Stromal cell of bone marrow (primary cell): ENCODE results near the gene MCM8.

Experiments used
- DNase-seq: peaks from one replicate; pipeline ENCODE4 v3.0.0-alpha.2; 2012; ENCODE audit warnings: low read depth

MCM8 gene

DNA sequence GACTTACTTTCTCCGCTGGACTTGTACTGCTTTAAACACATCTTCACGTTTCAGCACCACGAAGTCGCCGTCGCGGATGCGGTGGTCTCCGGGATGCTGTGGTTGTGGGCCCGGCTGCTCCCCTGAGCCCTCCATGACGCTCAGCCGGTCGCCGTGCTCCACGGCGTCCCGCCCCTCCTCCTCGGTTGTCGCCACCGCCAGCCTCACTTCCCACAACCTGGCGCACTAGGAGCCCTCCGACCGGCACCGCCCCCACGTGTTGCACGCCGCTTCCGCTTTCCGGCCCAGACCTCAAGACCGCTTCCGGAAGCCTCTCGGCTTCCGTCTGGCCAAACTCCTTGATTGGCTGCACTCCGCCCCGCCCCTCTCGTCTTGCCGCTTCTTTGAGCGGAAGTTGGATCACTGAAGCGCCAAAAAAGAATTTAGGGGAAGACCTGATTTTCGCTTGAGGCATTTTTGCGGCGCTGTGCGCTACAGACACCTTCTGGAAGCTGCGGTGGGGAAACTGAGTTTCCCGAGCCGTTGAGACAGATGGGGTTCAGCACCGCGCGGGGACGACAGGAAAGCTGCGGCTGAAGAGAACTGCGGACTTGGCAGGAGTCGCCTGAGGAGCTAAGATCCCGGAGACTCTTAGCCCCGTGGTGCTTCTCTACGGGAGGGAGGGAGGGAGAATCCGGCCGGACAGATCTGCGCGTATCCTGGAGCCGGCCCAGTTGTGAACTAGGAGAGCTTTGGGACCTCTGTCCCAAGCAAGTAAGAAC, at the start of gene MCM8, which contains the start of gene TRMT6:
TSS of gene MCM8 (plus strand) at position 382 of the 761 bp plus-strand sequence. CDS start 1,364 bp downstream, outside the sequence.
TSS of gene TRMT6 (minus strand) at position 263 of the 761 bp plus-strand sequence. CDS start at position 135, 128 bp downstream.
- DNase-seq, result peak; percentile 93

DNA sequence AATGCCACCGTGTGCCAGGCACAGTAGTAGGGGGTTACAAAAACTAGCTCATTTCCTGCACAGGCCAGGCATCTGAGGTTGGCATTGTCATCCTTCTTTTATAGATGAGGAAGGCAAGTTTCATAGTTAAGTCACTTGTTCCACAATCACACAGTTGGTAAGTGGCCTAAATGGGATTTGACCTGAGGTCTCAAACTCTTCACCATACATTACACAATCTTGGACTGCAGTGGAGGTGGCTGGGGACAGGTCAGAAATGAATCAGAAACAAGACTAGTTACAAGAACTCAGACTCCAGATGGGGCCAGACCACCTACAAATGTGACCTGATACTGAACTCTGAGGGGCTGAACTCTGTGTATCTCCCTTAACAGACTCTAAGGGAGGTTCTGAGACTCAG, 49.5 kb upstream of the MCM8 start:
- DNase-seq, result no peak

DNA sequence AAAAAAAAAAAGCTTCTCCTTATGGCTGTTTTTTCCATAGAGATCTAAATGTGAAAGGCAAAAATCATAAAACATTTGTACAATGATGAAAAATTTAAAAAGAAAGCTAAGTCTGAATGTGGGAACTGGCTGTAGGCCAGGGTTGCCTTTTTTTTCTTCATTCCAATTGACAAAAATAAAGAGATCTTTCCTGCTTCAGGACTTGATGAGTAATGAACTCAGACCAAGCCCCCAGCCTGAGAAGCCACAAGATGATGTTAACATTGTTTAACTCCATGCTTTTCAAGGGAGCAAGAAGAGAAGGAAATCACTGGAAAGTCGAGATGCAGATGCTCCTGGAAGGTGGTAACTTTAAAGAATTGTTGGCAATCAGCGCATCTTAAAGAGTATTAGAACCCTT, 41.5 kb upstream of the MCM8 start:
- no peak for DNase-seq

DNA sequence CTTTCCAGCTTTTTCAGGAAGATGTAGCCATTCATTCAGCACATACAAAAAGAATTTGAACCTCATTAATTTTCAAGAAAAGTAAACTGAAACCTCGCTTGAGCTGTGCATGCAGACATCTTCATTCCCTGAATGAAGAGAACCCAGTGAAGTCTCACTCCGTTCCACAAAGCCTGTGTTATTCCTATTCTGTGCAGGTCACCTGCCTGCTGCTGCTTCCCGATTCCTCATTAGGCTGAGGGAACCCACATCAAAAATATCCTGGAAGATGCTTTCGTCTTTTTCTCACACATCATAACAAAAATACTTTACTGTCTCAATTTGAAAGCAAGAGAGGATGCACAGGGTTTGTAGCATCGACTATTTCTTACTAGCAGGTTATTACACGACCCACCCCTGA, 40.3 kb upstream of the MCM8 start:
- DNase-seq, result no peak

DNA sequence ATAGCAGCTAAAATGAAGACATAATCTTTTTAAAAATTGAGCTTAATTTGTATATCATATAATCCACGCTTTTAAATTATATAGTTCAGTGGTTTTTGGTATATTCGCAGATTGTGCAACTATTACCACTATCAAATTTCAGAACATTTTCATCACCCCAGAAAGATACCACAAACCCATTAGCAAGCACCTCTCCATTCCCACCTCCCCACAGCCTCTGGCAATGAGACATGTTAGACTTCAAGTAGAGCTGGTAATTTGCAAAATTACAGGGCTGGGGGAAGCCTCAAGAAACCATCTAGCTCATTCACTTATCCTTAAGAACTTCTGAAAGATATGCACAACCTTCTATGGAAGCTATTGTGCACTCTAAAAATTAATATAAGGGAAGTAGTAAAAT, 37.3 kb upstream of the MCM8 start:
- DNase-seq, result no peak

DNA sequence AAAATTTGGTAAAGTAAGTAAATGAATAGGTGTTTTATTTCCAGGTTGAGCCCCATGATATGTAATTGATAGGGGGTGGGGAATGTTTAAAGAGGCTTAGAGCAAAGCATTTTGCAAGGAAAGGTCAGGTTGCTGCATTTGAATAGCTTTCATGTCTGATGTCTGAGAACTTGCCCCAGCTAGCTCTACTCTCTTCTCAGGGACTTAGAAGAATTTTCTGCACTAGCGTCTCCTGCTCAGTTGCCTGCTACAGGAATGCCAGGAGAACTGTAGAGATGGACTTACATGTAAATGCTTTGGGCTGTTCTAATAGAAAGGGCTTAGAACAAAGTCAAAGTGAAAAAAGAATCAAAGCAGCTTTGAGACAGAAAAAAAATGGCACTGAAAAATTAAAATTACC, 35.6 kb upstream of the MCM8 start:
- no peak for DNase-seq

DNA sequence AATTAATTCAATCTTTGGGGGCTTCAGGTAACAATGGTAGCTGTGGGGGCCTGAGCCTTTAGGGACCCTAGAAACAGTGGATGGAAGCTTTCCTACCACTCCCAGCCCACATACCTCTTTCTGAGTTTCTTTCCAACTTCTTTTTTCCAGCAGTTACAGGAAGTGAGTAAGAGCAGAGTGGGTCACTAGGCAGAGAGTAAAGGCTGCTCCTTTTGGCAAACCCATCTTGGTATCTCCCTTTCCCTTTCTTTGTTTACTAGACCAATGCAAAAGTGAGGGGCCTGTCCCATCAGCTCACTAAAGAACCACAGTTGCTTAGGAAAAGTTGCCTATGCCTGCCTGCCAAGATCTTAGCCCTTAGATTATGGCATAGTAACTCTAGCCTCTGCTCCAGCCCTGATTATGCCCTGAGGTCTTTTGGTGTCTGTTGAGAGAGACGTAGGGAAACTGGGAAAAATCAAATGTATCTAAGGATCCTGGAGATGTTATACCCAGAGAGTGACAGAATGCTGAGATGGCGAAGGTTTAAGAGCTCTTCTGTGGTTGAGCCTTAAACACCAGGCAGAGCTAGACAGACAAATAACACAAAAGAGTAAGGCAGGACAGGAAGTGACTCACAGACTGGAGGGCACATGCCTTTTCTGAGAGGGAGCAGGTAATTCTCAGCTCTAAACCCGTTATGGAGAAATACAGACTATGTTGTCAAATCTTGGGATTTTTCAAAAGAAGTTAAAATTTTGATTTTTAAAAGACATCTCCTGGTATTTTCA, 31.4 kb upstream of the MCM8 start:
- no peak for DNase-seq

DNA sequence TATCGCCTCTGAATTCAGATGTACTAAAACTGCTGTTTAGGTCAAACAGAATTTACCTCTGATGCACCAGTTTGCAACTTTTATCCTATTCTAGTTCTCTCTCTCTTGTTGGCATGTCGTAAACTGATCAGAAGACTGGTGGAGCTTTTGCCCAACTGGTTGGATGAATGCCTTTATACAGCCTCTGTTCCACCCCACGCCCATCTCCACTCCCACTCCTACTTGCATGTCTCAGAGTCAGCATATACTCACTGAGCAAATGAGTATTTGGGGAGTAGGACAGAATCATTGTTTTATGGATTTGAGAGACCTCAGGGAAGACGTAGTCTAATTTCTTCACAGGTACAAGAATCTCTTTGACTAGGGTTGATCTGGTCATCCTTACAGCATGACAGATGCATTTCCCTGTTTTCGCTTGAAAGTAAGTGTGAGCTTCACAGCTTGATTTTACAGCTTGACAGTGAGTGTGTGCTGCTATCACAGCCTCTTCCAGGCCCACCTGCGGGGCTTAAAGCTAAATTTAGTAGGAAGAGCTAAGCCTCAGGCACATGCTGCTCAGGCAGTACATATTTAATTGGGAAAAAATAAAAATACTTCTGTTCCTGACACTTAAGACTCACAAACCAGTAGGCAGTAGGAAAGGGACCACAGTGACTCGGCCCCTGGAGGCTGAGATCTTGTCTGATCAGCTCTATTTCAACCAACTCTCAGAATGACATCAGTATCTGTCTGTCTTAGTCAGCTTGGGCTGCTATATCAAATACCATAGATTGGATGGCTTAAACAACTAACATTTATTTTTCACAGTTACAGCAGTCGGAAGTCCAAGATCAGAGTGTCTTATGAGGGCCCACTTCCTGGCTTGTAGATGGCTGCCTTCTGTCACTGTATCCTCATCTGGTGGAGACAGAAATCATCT, 30.6 kb upstream of the MCM8 start:
- no peak for DNase-seq

DNA sequence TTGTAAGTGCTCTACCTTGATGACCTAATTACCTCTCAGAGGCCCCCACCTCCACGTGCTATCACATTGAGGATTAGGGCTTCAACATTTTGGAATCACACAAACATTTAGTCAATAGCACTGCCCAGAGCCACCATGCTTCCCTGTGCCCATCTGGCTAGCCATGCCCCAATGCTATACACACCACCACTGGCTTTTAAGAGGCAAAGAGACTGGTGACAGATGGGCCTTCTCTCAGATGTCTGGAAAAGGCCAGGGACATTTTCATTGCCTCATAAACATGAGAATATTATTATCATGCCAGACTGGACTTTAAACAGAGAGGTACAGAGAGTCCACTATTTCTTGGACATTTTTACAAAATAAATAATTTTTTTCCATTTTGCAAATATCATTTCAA, 29.9 kb upstream of the MCM8 start:
- DNase-seq, result no peak

DNA sequence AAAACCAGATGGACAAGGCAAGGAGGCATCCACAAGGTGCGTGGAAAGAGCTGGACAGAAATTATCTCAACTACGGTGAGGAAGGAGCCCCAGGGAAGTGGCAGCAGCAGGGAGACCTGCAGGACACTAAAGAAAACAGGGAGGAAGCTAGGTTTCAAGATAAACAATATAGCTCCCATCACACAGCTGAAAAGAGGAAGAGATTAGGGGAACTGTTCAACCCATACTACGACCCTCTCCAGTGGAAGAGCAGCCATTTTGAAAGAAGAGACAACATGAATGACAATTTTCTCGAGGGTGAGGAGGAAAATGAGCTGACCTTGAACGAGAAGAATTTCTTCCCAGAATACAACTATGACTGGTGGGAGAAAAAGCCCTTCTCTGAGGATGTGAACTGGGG, 27.0 kb upstream of the MCM8 start:
- DNase-seq, result no peak

DNA sequence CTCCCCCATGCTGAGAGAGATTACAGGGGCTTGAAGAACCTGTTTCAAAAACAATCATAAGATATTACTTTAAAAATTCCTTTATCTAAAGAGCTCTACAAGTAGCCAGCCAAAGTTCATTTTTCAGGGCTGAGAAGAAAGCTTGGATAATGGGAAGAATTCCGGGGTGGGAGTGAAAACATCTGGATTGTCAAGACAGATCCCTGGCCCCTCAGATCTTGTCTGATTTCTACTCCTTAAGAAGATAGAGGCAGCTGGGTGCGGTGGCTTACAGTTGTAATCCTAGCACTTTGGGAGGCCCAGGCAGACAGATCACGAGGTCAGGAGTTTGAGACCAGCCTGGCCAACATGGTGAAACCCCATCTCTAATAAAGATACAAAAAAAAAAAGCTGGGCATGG, 24.9 kb upstream of the MCM8 start:
- DNase-seq, result no peak

DNA sequence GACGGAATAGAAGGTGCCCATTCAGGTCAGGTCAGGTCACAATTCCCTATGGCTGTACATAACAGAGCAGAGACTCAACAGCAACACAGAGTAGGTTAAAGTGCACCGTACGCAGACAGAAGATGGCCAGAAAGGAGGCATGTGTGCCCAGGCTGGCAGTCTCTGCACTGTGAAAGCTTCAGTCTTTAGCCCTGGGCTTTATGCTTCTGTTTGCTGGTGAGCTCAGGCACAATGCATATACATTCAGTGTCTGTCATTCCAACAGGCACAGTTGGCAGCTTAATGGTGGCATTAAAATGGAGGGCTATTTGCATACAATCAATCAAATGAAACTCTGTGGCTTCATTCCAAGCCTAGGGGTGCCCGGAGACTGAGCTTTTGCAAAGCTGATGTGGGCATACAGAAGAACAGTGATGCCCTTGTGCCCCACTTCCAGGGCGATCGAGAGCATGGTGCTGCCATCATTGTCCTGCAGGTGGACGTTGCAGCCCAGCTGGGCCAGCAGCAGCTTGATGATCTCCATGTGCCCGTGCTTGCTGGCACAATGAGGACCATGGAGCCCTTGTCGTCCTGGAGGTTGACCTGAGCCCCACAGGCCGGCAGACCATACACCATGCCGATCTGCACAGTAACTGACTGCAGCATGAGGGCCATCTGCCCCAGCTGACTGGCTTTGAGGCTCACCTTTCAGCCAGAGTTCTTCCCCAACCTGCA, 22.5 kb upstream of the MCM8 start:
- no peak for DNase-seq

DNA sequence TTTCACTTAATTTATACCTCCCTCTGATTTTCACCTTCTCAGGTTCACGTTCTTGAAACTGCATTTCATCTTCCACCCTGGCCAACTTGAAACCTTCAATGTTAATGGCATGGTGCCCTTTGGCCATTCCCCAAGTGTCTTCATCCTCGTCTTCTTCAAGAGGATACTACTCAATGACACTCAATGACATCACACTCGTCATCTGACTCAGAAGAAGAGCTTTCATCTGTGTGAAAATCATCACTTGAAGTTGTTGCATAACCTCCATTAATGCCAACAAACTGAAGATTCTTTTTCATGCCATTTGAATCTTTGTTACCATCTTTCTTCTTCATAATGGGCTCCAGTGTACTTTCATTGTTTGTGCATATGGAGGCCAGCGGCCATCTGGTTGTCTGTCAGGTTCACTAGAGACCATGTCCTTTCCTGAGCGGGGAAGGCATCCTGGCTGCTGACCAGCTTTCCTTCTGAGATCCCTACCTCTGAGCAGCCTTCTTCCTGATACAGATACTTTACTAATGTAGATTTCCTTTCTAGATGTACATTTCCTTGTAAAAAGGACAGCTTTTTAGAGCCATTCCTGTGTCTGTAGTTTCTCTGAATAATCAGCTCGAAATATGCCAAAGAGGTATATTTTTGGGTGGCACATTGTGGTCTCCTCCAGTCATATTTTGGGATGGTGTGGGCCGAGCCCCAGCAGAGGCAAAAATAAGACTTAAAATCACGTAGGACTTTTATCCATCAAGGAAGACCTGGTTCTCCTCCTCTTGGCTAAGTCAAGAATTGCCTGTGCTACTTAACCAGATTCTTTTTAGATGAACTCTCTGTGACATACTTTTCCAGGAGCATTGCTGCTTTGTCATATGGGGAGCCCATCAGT, 21.4 kb upstream of the MCM8 start:
- no peak for DNase-seq

DNA sequence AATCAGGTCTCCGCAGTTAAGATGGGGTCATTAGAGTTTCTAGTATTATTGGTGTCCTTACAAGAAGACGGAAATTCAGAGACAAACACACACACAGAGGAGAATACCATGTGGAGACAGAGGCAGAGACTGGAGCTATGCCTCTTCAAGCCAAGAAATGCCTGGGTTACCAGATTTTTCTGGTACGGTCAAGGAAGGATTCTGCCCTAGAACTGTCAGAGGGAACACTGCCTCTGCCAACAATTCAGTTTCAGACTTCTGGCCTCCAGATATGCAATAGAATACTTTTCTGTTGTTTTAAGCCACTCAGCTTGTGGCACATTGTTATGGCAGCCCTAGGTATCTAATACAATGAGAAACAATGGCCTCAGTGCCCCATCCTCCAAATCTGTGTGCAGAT, 19.0 kb upstream of the MCM8 start:
- DNase-seq, result no peak

DNA sequence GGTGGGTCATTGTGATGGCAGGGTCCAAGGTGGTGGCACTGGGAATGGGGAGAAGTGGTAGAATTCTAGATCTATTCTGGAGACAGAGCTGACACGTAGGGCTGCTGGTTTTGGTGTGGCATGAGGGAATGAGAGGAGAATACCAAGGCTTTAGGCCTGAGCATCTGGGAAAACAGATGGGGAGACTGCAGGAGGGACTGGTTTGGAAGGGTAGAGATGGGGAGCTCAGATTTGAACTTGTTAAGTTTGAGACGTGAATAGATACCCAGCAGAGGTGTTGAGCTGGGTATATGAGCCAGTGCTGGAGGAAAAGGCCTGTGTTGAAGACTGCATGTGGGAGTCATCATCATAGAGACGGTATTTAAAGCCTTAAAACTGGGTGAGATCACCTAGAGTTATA, 17.7 kb upstream of the MCM8 start:
- no peak for DNase-seq

DNA sequence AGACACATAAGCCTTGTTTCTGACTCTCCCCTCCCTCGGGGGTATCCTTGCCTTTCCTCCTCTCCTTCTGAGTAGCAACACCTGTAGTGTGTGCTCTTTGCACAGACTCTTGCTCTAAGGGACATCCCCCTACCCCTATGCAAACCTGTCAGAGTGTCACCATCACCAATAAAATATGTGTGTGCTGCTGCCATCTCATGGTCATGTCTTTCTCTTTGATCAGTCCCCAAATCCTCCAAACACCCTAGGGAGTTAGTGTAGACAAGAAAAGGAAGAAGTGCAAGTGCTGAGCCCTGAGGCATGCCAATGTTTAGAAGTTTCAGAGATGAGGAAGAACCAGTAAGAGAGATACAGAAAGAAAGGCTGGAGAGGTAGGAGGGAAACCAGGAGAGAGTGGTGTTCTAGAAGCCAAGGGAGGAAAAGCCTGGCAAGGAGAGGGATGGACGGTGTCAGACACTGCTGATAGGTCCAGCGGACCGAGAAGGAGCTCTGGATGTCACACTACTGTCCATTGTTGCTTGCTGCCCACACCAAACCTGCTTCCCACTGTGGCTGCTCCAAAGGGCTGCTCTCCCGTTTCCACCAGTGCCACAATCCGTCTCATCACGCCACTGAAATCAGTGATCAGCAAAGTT, 16.5 kb upstream of the MCM8 start:
- no peak for DNase-seq

DNA sequence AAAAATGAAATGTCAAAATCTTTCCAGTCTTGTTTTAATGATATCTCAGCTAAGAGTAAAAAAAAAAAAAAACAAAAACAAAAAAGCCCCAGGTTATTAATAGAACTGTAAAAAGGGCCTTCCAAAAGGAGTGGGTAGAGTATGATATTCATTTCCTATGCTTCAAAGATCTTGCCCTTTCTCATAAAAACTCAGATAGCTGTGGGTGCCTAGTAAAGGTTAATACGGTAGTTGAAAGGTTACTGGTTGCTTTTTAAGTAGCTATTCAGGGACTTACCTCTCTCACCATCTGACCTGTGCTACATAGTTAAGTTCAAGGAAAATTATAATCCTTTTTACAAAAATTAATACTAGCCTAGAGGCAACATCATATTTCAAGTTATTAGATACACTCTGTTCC, 15.1 kb upstream of the MCM8 start:
- DNase-seq, result no peak

DNA sequence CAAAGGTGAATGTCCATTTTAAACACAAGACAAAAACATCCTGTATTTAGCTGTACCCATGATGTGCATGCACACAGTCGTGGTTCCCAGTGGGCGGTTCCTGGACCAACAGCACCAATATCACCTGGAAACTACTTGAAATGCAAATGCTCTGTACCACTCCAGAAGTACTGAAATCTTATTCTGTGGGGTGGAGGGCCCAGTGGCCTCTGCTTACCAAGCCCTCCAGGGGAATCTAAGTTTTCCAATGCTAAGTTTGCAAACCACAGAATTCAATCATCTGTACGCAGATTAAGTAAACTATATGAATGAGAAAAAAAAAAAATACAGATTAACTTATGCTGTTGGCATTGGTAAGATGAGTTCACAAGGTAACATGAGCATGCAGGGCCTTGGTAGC, 14.2 kb upstream of the MCM8 start:
- DNase-seq, result no peak

DNA sequence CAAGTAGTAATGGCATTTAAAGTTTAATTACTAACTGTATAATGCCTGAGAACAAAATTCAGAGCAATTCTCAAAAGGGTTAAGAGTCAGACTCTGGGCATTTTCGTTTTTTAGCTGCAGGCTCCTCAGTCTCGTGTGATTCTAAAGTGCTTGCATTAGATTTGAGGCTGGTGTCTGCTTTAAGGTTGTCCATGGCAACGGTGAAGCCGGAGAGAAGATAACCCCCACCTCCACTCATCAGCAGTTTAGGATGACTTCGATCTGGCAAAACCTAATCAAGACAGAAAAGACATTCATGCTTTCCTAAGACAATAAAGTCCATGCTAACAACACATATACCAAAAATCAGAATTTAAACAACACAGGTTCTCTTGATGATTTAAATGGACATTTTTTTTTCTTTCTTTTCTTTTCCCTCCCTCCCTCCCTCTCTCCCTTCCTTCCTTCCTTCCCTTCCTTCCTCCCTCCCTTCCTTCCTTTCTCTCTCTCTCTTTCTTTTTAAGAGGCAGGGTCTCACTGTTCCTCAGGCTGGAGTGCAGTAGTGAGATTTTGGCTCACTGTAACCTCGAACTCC, 11.9 kb upstream of the MCM8 start:
- no peak for DNase-seq

DNA sequence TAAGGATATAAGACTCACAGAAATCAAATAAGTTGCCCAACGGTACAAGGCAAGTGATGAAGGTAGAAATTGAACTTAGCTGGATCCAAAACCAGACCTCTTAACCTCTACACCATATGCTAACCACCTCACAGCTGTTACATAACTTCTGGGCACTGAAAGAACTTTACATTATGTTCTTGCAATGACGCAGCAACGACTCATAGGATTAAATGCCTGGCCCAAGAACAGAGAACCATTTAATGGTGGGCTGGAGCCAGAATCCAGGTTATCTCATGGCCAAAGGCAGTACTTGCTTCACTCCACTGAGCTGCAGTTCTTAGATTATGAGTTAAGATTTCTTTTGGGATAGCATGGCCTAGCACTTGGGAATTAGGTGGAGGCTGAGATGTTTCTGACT, 4.5 kb upstream of the MCM8 start:
- peak; percentile 6 for DNase-seq
